HG03460 (cell line): ENCODE data around the gene USP7.
"Not testable (repeated sequence)": the region's sequence is repeated elsewhere in the genome, so short reads cannot be mapped to it uniquely, and the experiment has no call there.

ENCODE experiments used
- ATAC-seq: cut with Tn5 transposase; IDR thresholded peaks from one replicate; pipeline ENCODE4 v1.9.1; 2021; ENCODE audit not compliant: unreplicated experiment

The USP7 gene

DNA sequence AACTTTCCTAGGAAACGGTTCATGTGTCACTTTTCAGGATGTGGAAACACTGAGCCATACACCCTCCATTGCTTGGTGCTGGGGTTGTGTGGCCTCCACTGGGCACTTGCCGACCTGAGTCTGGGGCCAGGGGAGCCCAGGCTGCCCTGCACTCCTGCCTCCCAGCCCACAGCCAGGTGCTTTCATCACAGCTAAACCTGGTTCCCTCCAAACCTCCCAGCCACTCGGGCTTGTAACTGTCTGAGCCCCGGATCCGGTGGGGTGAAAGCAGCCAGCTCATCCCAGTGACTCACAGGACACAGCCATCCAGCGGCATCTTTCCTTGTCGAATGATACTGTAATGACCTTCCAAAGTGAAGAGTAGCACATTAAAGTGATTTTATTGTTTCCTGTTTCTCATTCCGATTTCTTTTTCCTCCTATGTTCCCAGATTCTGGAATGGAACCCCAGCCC lies 114.7 kb downstream of the USP7 start:
- no peak for ATAC-seq

DNA sequence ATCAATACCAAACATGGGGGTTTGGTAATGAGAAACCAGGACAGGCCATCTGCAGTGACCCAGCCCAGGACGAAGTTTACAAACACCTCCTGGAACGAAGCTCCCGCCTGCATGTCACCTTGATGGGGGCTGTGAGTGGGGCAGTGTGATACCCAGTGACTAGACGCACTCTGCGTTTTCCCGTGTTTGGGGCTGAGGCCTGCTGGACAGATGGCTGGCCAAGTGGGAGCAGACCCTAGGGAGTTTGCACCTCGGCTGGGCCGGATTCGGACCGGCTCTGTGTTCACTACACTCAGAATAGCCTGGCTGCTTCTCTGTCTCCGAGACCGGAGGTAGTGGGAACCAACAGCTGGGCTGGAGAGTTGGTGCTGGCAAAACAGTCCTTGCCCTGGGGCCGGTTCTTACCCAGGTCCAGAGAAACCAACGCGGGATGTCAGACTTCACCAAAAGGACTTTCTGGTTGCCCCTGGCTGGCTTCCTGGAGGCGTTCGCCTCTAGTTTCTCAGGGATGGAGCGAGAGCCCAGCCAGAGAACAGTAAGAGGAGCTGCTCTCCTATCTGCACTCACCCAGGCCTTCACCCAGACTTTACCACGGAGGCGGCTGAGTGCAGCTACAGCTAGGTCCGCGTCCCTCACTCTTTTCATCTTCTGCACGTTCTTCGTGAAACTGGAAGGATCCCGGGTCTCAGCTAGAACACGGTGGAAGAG lies 115.3 kb downstream of the USP7 start:
- no peak for ATAC-seq

DNA sequence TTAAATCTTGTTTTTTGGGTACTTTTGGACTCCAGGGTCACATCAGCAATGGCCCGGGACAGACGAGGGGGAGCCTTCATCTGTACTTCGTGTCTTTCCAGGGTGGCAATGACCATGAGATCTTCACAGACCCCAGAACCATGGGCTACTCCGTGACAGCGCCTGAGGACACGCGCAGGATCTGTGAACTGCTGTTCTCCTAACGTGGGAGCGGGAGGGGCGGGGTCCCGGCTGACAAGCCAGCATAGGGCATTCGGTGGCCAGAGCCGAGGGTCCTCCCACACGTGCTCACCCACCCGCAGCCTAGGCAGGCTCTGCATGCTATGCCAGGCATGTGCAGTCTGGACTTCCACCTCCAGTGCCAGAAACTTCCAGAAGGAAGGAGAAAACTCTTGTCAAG lies 116.1 kb downstream of the USP7 start:
- ATAC-seq, result no peak

DNA sequence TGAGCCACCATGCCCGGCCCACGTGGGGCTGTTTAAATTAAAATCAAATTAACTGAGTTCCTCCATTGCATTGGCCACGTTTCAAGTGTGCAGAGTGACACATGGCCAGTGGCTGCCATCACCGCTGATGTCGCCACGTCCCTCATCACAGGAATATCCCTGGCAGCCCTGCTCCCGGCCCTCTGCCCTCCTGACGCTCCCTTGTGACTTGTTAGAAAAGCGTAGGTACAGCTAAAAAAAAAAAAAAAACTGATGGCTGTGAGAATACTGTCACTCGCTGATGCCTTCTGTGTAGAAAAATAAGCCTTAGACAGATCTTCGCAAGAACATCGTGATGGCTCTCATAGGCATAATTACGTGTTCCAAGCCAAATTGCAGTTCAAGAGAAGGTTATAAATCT lies 116.6 kb downstream of the USP7 start:
- ATAC-seq, result no peak

DNA sequence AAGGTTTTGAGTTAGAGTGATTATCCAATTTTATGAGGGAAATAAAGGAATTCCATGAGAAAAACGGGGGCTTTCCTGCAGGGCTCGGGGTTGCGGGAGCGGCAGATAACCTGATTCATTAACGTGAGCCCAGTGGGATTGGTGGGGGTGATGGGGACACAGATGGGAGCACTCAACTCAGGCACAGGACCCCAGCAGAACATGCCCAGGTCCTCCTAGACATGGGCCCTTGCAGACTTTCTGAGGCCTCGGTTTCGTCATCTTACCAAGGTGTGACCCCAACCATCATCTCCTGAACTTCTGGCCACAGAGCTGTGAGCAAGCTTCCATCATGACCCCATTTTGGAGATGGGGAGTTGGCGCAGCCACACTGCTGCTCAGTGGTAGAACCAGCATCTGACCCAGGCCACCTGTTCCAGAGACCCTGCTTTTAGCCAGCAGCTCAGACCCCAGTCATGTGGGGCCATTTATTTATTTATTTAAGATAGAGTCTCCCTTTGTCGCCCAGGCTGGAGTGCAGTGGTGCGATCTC lies 117.2 kb downstream of the USP7 start:
- no peak for ATAC-seq

DNA sequence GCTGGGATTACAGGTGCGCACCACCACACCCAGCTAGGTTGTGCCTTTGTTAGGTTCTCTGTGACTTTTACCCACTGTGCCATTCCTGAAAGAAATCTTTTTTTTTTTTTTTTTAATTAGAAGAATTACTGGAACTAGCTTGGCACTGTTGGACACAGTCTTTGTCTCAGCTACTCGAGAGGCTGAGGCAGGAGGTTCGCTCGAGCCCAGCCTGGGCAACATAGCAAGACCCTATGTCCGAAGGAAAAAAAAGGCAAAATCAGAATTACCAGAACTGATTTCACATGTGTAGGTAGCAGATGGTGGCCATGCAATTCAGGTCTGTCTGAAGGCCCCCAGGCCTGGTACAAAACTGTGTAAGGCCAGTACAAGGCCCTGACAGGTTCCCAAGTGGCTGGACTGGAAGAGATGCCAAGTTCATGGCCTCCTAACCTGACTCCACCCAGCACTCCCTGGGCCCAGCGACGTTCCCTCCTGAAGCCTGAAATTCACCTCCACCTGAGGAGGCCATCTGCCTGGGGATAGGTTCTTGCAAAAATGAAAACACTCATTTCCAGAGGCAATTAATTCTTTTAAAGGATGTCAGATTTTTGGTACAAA lies 117.9 kb downstream of the USP7 start:
- ATAC-seq, result no peak

DNA sequence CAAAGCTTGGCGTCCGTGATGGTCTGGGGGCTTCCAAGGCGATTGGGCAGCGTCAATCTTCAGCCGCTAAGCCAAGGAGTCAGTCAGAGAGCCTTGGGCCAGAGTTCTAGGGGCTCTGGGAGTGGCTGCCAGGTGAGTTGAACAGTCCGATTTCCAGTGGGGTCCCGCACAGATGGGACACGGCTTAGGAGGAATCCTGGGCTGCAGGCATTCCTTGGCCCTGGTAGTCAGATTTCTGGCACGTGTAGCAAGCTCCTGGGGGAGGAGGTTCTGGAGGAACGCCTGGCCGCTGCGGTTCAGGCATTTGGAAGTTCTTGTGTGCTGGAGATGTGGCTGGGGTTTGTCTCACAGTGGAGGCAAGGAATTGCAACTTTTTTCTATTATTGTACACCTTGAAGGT lies 120.4 kb downstream of the USP7 start:
- ATAC-seq, result not testable (repeated sequence)
